ENCODE results near the gene RGS3.

The RGS3 gene

GRCh38 chr9:113513536-113513935 is 50.0 kb downstream of the RGS3 start:
- Histone ChIP-seq H3K27me3 (ENCODE audit: insufficient read depth, low read length) (no peaks in the 10 kb centered on the region), H3K36me3 (ENCODE audit: insufficient read depth, low read length) (peaks cover 9% of the 10 kb centered on the region), H2AFZ (ENCODE audit: low read depth, low read length) (no peak overlapping the region), H3K4me3 (ENCODE audit: low read length) (no peak overlapping the region), H3K9me3 (ENCODE audit: low read length) (no peaks in the 10 kb centered on the region), H3K4me1 (ENCODE audit: insufficient read depth, low read length) (no peaks in the 10 kb centered on the region)

DNA sequence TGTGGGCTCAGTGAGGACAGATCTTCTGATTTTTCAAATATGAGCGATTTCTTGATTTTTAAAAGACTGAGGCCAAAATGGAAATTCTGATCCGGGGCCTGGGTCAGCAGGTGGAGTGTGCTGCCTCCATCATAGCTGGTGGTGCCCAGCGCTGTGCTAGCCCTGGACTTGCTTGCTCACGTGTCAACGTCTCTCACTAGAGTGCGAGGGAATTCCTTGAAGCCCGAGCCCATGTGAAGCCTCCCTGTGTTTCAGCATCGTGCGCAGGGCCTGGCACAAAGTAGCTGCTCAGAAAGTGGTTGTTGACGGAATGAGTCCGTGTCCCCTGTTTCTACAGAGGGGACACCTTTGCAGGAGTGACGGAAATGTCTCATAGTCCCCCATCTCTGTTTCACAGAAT is 50.5 kb downstream of the RGS3 start:
- Histone ChIP-seq H2AFZ (ENCODE audit: low read depth, low read length) (no peak overlapping the region), H3K27me3 (ENCODE audit: insufficient read depth, low read length) (no peaks in the 10 kb centered on the region), H3K4me3 (ENCODE audit: low read length) (no peak overlapping the region), H3K9me3 (ENCODE audit: low read length) (no peaks in the 10 kb centered on the region), H3K4me1 (ENCODE audit: insufficient read depth, low read length) (no peaks in the 10 kb centered on the region), H3K36me3 (ENCODE audit: insufficient read depth, low read length) (peaks cover 7% of the 10 kb centered on the region)

- Histone ChIP-seq H3K9me3 (ENCODE audit: low read length) (no peaks in the 10 kb centered on the region), H3K27me3 (ENCODE audit: insufficient read depth, low read length) (no peaks in the 10 kb centered on the region), H3K36me3 (ENCODE audit: insufficient read depth, low read length) (peaks cover 4% of the 10 kb centered on the region), H2AFZ (ENCODE audit: low read depth, low read length) (no peak overlapping the region), H3K4me3 (ENCODE audit: low read length) (no peak overlapping the region), H3K4me1 (ENCODE audit: insufficient read depth, low read length) (no peaks in the 10 kb centered on the region)
Observed at GRCh38 chr9:113514748-113515147, 51.2 kb downstream of the RGS3 start.

DNA sequence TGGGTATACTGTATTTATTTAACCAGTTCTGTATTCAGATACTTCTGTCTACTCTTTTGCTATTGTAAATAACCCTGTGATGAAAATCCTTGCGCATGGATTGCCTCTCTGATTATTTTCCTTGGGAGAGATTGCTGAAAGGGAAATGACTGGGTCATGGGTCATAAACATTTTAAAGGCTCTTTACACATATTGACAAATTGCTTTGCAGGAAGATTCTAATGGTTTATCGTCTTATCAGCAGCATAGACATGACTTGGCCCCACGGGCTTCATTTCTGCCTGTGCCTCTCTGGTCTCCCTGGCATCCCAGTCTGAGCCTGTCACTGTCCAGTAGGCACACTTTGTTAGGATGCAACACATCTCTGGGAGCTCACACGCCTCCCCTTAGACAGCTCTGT is 52.3 kb downstream of the RGS3 start:
- H3K36me3 ChIP-seq (ENCODE audit: insufficient read depth, low read length), result peaks cover 8% of the 10 kb centered on the region
- H2AFZ ChIP-seq (ENCODE audit: low read depth, low read length), result no peak overlapping the region
- H3K4me3 ChIP-seq (ENCODE audit: low read length), result no peak overlapping the region
- no peaks in the 10 kb centered on the region for H3K4me1 ChIP-seq (ENCODE audit: insufficient read depth, low read length)
- no peaks in the 10 kb centered on the region for H3K9me3 ChIP-seq (ENCODE audit: low read length)
- no peaks in the 10 kb centered on the region for H3K27me3 ChIP-seq (ENCODE audit: insufficient read depth, low read length)

DNA sequence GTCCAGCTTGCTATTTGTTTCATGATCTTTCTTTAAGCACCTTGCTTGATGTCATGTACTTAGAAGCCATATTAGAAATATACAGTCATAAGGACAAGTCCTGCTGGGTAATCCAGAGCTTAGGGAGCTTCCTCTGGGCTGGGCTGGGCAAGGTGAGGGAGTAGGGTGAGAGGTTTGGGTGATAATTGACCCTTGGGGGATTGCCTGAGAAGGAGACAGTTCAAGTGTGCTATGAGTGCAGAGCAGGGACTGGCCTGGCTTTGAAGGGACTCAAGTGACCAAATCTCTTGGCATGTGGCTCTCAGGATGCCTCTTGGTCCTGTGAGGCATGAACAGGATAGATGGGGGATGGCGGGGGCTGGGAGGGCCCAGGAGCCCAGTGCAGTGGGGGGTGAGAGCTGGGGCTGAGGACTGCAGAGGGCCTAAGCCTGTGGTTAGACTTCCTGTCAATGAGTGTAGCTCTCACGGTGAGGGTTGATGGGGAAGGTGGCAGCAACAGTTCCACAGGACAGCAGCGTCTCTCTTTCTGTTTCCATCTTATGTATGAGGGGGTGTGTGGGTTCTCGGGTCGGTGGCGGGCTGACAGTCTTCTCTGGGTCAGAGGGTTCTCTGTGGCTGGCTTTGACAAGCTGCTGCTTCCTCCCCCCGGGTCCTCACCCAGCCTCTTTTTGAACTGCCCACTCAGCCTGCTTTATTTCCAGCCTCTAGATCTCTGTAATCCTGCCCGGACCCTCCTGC is 53.5 kb downstream of the RGS3 start:
- Histone ChIP-seq H3K4me1 (ENCODE audit: insufficient read depth, low read length) (no peaks in the 10 kb centered on the region), H3K4me3 (ENCODE audit: low read length) (no peak overlapping the region), H3K36me3 (ENCODE audit: insufficient read depth, low read length) (peaks cover 8% of the 10 kb centered on the region), H3K9me3 (ENCODE audit: low read length) (no peaks in the 10 kb centered on the region), H2AFZ (ENCODE audit: low read depth, low read length) (no peak overlapping the region), H3K27me3 (ENCODE audit: insufficient read depth, low read length) (no peaks in the 10 kb centered on the region)

DNA sequence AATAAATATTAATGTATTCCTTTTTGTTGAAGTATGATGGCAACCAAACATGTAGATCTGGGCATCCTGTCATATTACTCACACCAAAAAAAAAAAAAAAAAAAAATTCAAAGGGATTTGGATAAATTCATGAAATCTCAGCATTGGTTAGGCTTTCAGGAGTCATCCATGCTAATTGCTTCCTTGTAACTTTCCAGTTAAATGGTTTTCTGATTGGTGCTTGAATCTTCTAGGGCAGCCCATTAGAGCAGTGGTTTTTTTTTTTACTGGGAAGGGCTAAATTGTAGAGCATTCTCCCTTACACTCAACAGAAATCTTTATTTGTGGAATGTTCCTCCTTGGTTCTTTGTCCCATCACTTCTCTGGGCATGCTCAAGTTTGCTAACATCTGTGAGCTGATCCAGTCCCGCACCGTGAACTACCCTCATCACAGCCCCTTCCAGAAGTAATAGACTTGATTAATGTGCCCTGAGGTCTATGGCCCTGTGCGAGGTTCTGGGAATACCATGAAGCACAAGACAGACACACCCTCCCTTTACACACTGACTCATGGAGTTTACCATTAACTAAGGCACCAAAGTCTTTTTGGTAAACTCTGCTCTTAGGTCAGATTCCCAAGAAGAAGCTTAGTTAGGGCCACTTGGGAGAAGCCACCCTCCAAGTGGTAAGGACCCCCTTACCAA is 56.0 kb downstream of the RGS3 start:
- no peaks in the 10 kb centered on the region for H3K9me3 ChIP-seq (ENCODE audit: low read length)
- H3K4me1 ChIP-seq (ENCODE audit: insufficient read depth, low read length), result no peaks in the 10 kb centered on the region
- H2AFZ ChIP-seq (ENCODE audit: low read depth, low read length), result no peak overlapping the region
- H3K36me3 ChIP-seq (ENCODE audit: insufficient read depth, low read length), result peaks cover 14% of the 10 kb centered on the region
- H3K27me3 ChIP-seq (ENCODE audit: insufficient read depth, low read length), result no peaks in the 10 kb centered on the region
- no peak overlapping the region for H3K4me3 ChIP-seq (ENCODE audit: low read length)

GRCh38 chr9:113520109-113520642 is 56.6 kb downstream of the RGS3 start:
- no peak overlapping the region for H2AFZ ChIP-seq (ENCODE audit: low read depth, low read length)
- H3K9me3 ChIP-seq (ENCODE audit: low read length), result no peaks in the 10 kb centered on the region
- H3K36me3 ChIP-seq (ENCODE audit: insufficient read depth, low read length), result peaks cover 14% of the 10 kb centered on the region
- H3K4me3 ChIP-seq (ENCODE audit: low read length), result no peak overlapping the region
- no peaks in the 10 kb centered on the region for H3K4me1 ChIP-seq (ENCODE audit: insufficient read depth, low read length)
- no peaks in the 10 kb centered on the region for H3K27me3 ChIP-seq (ENCODE audit: insufficient read depth, low read length)

DNA sequence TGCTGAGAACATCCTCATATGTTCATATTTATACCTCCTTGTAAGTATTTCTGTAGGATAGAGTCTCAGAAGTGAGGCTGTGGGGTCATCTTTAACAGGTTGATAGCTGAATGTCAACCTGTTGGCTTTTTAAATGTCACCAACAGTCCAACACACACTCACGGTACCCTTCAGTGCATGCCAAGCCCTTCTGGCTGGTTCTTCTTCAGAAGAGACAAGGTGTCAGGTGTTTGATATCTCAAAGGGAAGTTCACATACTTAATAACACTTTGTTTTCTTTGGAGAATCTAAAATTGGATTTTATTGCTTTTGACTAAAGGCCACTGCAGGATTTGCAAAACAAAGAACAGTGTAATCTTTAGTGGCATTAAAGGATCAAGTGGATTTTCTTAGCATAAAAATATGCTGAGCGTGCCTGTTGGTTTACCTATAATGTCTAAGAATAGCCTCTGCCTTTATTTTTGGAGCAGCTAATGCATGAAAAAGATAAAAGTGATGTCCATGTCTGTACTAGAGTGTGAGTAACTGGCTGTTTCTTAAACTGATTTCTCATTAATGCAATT is 58.2 kb downstream of the RGS3 start:
- H3K4me1 ChIP-seq (ENCODE audit: insufficient read depth, low read length), result no peaks in the 10 kb centered on the region

DNA sequence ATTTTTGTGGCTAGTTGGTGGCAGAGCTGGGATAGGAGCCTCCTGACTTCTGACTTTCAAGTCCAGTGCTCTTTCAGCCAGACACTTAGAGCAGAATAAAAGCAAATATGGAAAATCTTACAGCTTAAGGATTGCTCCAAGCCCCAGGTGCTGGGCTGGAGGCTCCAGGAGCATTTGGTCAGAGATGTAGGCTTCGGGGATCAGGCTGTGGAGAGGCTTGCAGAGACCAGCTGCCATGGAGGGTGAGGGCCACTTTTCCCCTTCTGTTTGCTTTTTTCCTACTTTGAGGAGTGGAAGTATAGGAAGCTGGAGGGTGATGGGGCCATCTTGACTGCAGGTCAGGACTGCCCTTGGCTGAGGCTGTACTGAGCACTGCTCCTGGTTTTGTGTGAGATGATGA is 58.9 kb downstream of the RGS3 start:
- H3K4me1 ChIP-seq (ENCODE audit: insufficient read depth, low read length), result no peaks in the 10 kb centered on the region
- H3K4me3 ChIP-seq (ENCODE audit: low read length), result no peak overlapping the region

More for the DNA sequence above, 58.2 kb downstream of the RGS3 start:
- no peaks in the 10 kb centered on the region for H3K9me3 ChIP-seq (ENCODE audit: low read length)
- H3K36me3 ChIP-seq (ENCODE audit: insufficient read depth, low read length), result peaks cover 14% of the 10 kb centered on the region
- H2AFZ ChIP-seq (ENCODE audit: low read depth, low read length), result no peak overlapping the region
- H3K4me3 ChIP-seq (ENCODE audit: low read length), result no peak overlapping the region
- no peaks in the 10 kb centered on the region for H3K27me3 ChIP-seq (ENCODE audit: insufficient read depth, low read length)

DNA sequence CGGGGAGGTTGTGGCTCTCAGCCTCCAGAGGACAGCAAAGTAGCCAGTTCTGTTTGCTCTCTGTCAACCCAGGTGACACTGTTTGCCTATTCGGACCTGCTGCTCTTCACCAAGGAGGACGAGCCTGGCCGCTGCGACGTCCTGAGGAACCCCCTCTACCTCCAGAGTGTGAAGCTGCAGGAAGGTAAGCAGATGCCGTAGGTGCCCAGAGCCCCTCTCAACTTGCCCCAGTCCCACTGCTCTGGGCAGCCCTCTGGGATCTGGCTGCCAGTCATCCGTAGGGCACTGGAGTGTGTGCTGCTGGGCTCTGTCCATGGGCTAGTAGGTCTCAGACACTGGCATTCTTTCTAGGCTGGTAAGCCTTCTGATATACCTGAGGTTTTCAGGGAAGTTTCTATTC is 59.3 kb downstream of the RGS3 start:
- no peaks in the 10 kb centered on the region for H3K4me1 ChIP-seq (ENCODE audit: insufficient read depth, low read length)
- H3K4me3 ChIP-seq (ENCODE audit: low read length), result no peak overlapping the region
- H3K36me3 ChIP-seq (ENCODE audit: insufficient read depth, low read length), result peaks cover 13% of the 10 kb centered on the region
- no peaks in the 10 kb centered on the region for H3K9me3 ChIP-seq (ENCODE audit: low read length)
- H2AFZ ChIP-seq (ENCODE audit: low read depth, low read length), result no peak overlapping the region
- no peaks in the 10 kb centered on the region for H3K27me3 ChIP-seq (ENCODE audit: insufficient read depth, low read length)

More for the DNA sequence above, 58.9 kb downstream of the RGS3 start:
- Histone ChIP-seq H3K9me3 (ENCODE audit: low read length) (no peaks in the 10 kb centered on the region), H3K36me3 (ENCODE audit: insufficient read depth, low read length) (peaks cover 14% of the 10 kb centered on the region), H3K27me3 (ENCODE audit: insufficient read depth, low read length) (no peaks in the 10 kb centered on the region), H2AFZ (ENCODE audit: low read depth, low read length) (no peak overlapping the region)

GRCh38 chr9:113523421-113524141 is 60.1 kb downstream of the RGS3 start:
- H3K36me3 ChIP-seq (ENCODE audit: insufficient read depth, low read length), result peaks cover 10% of the 10 kb centered on the region
- H3K4me1 ChIP-seq (ENCODE audit: insufficient read depth, low read length), result no peaks in the 10 kb centered on the region
- no peaks in the 10 kb centered on the region for H3K27me3 ChIP-seq (ENCODE audit: insufficient read depth, low read length)
- H2AFZ ChIP-seq (ENCODE audit: low read depth, low read length), result no peak overlapping the region
- H3K9me3 ChIP-seq (ENCODE audit: low read length), result no peaks in the 10 kb centered on the region
- H3K4me3 ChIP-seq (ENCODE audit: low read length), result no peak overlapping the region

DNA sequence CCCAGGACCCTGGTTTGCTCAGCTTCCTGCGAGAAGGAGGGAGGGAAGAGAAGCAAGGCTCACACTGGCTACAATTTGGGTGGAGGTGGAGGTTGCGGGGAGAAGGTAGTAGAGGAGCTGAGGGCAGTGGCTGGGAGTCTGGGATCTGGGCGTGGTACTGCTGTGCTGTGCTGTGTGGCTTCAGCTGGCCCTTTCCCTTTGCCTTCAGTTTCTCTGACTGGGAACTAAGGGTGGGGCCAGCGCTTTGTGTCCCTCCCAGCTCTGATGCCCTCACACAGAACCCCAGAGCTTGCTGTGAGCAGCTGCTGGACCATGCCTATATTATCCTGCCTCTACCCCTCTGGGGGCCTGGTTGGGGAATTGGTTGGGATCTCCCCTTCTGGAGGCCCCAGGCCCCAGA is 60.9 kb downstream of the RGS3 start:
- Histone ChIP-seq H3K36me3 (ENCODE audit: insufficient read depth, low read length) (peaks cover 10% of the 10 kb centered on the region), H3K4me3 (ENCODE audit: low read length) (no peak overlapping the region), H3K27me3 (ENCODE audit: insufficient read depth, low read length) (no peaks in the 10 kb centered on the region), H2AFZ (ENCODE audit: low read depth, low read length) (no peak overlapping the region), H3K9me3 (ENCODE audit: low read length) (no peaks in the 10 kb centered on the region), H3K4me1 (ENCODE audit: insufficient read depth, low read length) (no peaks in the 10 kb centered on the region)

DNA sequence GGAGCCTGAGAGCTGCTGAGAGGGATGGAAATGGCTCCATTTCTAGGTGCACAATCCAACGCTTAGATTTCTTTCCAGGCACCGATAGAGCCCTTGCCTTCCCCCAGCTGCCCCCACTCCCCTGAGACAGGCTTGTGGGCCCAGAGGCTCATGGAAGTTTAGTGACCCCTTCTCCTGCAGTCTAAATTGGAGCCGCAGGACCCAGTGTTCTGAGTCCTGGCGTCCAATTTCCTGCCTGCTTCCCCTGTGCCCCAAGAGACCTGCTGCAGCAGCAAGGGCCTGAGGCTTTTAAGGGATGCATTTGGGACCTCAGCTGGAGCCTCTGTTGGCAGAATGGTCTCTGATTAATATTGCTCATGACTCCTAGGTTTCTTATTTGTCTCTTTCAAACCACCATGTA is 61.7 kb downstream of the RGS3 start:
- Histone ChIP-seq H3K36me3 (ENCODE audit: insufficient read depth, low read length) (peaks cover 7% of the 10 kb centered on the region), H3K27me3 (ENCODE audit: insufficient read depth, low read length) (no peaks in the 10 kb centered on the region), H3K4me1 (ENCODE audit: insufficient read depth, low read length) (no peaks in the 10 kb centered on the region), H3K4me3 (ENCODE audit: low read length) (no peak overlapping the region), H3K9me3 (ENCODE audit: low read length) (no peaks in the 10 kb centered on the region), H2AFZ (ENCODE audit: low read depth, low read length) (no peak overlapping the region)

All from neuron (in vitro differentiated cells).